Stimulated activated CD8-positive, alpha-beta memory T cell treated with anti-CD3 and anti-CD28 coated beads, Interleukin-7, amount 100 ng/mL, for 24 hours (primary cell): Measurements from ENCODE around the gene TUBB8B.
"Not testable (repeated sequence)": the region's sequence is repeated elsewhere in the genome, so short reads cannot be mapped to it uniquely, and the experiment has no call there.

Source experiments
- DNase-seq: peaks from one replicate; pipeline ENCODE4 v3.0.0-alpha.2; 2020; ENCODE audit warnings: low read depth

TUBB8B gene

GRCh38 chr18:49176-49665 is at the start of gene TUBB8B:
TSS of gene TUBB8B (minus strand) at chr18:49615. CDS start at chr18:49557, 58 bp downstream.
- DNase-seq, result not testable (repeated sequence)

GRCh38 chr18:97252-97914 is 48.0 kb upstream of the TUBB8B start:
- DNase-seq, result not testable (repeated sequence)

- not testable (repeated sequence) for DNase-seq
Measured at GRCh38 chr18:96767-97131, 47.3 kb upstream of the TUBB8B start.

GRCh38 chr18:96101-96766 is 46.8 kb upstream of the TUBB8B start:
- not testable (repeated sequence) for DNase-seq

GRCh38 chr18:95580-95979 is 46.2 kb upstream of the TUBB8B start:
- not testable (repeated sequence) for DNase-seq

GRCh38 chr18:93897-94408 is 44.5 kb upstream of the TUBB8B start:
- not testable (repeated sequence) for DNase-seq

- not testable (repeated sequence) for DNase-seq
Measured at GRCh38 chr18:91561-91960, 42.1 kb upstream of the TUBB8B start.

GRCh38 chr18:90396-91193 is 41.2 kb upstream of the TUBB8B start:
- not testable (repeated sequence) for DNase-seq

- not testable (repeated sequence) for DNase-seq
Measured at GRCh38 chr18:89124-89523, 39.7 kb upstream of the TUBB8B start.

- not testable (repeated sequence) for DNase-seq
Measured at GRCh38 chr18:84801-85200, 35.4 kb upstream of the TUBB8B start.

- not testable (repeated sequence) for DNase-seq
Measured at GRCh38 chr18:82626-83209, 33.3 kb upstream of the TUBB8B start.

GRCh38 chr18:80881-81280 is 31.5 kb upstream of the TUBB8B start:
- not testable (repeated sequence) for DNase-seq

- not testable (repeated sequence) for DNase-seq
Measured at GRCh38 chr18:80202-80601, 30.8 kb upstream of the TUBB8B start.

GRCh38 chr18:75525-76160 is 26.2 kb upstream of the TUBB8B start:
- DNase-seq, result not testable (repeated sequence)

- DNase-seq, result not testable (repeated sequence)
Measured at GRCh38 chr18:73181-73777, 23.9 kb upstream of the TUBB8B start.

- not testable (repeated sequence) for DNase-seq
Measured at GRCh38 chr18:67701-68100, 18.3 kb upstream of the TUBB8B start.

GRCh38 chr18:64279-64678 is 14.9 kb upstream of the TUBB8B start:
- DNase-seq, result not testable (repeated sequence)

- not testable (repeated sequence) for DNase-seq
Measured at GRCh38 chr18:63656-64055, 14.2 kb upstream of the TUBB8B start.

- DNase-seq, result not testable (repeated sequence)
Measured at GRCh38 chr18:54388-54787, 5.0 kb upstream of the TUBB8B start.

- not testable (repeated sequence) for DNase-seq
Measured at GRCh38 chr18:48696-49095, 719 bp downstream of the TUBB8B start.

- not testable (repeated sequence) for DNase-seq
Measured at GRCh38 chr18:13177-13576, 36.2 kb downstream of the TUBB8B start.
